Bronchial epithelial cell (primary cell): ENCODE data around the gene OSBPL5. TPM values are rescaled to one million over a fixed set of nuclear protein-coding genes. Genes with fewer than 3 reads are reported as not detected.

Experiments
- DNase-seq: peaks from one replicate; pipeline ENCODE4 v3.0.0-alpha.2; 2010; ENCODE audit warnings: low read depth
- FAIRE-seq: peaks from 2 replicates; lab custom pipeline; 2011; peaks lifted over from hg19 to GRCh38; lab: Jason Lieb, UNC
- H3K27me3 ChIP-seq: 2 replicates; pipeline ENCODE4 v1.5.1; 2011; ENCODE audit warnings: low read length; ENCODE audit not compliant: control insufficient read depth, insufficient read depth
- H3K36me3 ChIP-seq: 2 replicates; pipeline ENCODE4 v1.5.1; 2011; ENCODE audit warnings: low read length; ENCODE audit not compliant: control insufficient read depth, insufficient read depth
- H3K4me3 ChIP-seq: 2 replicates; pipeline ENCODE4 v1.5.1; 2011; ENCODE audit warnings: mild to moderate bottlenecking, low read depth, low read length, control low read depth
- total RNA-seq: library from RNA; depleted of rRNA; stranded (reverse); fragments of >200 nt; gene quantifications from 2 replicates; pipeline ENCODE4 v1.2.1, GENCODE V29; 2014
- TF ChIP-seq, protein P1 (sequence below): IDR thresholded peaks from 2 replicates; pipeline ENCODE4 v1.5.1; 2011; ENCODE audit warnings: mild to moderate bottlenecking, moderate library complexity, low read length, control low read depth, inconsistent platforms; ENCODE audit not compliant: insufficient read depth, severe bottlenecking

OSBPL5 gene
- total RNA-seq, 1 donor from 2014 or later, result 21.1 TPM

DNA sequence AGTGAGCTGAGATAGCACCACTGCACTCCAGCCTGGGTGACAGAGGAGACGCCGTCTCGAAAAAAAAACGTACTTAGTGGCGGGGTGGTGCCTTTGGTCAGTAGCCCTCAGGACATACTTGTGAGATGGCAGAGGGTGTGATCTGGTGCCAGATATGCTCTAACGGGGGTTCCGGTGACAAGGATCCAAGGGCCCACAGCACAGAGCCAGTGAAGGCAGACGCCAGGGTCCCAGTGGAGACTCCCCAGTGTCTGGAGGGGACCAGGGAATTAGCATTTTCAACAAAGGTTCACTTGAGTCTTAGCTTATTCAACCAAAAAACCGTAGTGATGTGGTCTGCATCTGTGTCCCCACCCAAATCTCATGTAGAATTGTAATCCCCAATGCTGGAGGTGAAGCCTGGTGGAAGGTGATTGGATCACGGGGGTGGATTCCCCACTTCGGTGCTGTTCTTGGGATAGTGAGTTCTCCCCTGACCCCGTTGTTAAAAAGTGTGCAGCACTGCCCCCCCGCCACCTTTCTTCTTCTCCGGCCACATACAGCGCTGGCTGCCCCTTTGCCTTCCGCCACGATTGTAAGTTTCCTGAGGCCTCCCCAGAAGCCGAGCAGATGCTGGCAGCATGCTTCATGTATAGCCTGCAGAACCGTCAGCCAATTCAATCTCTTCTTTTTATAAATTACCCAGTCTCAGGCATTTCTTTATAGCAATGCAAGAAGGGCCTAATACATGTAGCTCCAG is 26.6 kb upstream of the OSBPL5 start:
- FAIRE-seq (no peak), DNase-seq (no peak)
- TF ChIP-seq, protein P1, sequence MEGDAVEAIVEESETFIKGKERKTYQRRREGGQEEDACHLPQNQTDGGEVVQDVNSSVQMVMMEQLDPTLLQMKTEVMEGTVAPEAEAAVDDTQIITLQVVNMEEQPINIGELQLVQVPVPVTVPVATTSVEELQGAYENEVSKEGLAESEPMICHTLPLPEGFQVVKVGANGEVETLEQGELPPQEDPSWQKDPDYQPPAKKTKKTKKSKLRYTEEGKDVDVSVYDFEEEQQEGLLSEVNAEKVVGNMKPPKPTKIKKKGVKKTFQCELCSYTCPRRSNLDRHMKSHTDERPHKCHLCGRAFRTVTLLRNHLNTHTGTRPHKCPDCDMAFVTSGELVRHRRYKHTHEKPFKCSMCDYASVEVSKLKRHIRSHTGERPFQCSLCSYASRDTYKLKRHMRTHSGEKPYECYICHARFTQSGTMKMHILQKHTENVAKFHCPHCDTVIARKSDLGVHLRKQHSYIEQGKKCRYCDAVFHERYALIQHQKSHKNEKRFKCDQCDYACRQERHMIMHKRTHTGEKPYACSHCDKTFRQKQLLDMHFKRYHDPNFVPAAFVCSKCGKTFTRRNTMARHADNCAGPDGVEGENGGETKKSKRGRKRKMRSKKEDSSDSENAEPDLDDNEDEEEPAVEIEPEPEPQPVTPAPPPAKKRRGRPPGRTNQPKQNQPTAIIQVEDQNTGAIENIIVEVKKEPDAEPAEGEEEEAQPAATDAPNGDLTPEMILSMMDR, result no peak
- Histone ChIP-seq H3K27me3 (peaks cover 1% of the 10 kb centered on the region), H3K4me3 (no peak overlapping the region), H3K36me3 (no peaks in the 10 kb centered on the region)

DNA sequence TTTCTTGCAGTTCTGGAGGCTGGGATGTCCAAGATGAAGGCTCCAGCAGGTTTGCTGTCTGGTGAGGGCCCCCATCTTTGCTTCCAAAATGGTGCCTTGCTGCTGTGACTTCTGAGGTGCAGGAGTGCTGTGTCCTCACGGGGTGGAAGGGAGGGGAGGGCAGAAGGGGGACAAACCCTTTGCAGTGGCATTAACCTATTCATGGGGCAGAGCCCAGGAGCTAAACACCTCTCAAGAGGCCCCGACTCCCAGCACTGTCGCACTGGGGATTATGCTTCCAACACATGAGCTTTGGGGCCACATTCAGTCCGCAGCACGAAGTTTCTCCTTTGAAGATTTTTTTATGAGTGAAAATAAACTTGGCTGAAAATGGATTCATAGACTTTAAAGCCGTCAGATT is 25.5 kb upstream of the OSBPL5 start:
- TF ChIP-seq, protein P1, result no peak
- no peak overlapping the region for H3K4me3 ChIP-seq
- FAIRE-seq (no peak), DNase-seq (no peak)
- no peaks in the 10 kb centered on the region for H3K36me3 ChIP-seq
- peaks cover 1% of the 10 kb centered on the region for H3K27me3 ChIP-seq

DNA sequence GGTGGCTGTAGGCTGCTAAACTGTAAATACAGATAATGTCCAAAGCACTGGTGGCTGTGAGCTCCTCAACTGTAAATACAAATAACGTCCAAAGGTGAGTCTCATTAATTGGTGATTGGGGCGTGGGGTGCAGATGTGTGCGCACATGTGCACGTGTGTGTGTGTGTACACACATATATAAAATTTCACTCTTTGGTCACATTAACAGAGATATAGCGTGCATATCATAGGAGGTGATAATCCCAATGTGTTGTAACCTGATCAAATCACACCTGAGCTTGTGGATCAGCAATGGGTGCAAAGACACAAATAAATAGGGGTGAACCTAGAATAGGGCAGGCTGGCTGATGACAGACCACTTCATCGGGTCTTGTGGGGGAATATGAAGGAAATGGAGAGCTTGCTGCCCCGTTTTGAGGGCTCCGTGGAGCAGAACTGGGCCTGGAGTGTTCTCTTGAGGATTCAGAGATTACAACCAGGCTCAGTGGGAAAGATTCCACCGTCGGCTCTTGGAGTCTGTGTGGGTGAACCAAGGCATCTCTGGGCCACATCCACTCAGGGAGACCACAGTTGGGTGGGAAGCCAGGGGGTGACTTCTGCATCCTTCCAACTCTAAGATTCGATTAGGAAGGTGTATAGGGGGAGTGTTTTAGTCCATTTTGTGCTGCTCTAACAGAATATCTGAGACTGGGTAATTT is 24.9 kb upstream of the OSBPL5 start:
- FAIRE-seq (no peak), DNase-seq (no peak)
- Histone ChIP-seq H3K36me3 (no peaks in the 10 kb centered on the region), H3K27me3 (no peaks in the 10 kb centered on the region), H3K4me3 (no peak overlapping the region)
- TF ChIP-seq, protein P1, result no peak

DNA sequence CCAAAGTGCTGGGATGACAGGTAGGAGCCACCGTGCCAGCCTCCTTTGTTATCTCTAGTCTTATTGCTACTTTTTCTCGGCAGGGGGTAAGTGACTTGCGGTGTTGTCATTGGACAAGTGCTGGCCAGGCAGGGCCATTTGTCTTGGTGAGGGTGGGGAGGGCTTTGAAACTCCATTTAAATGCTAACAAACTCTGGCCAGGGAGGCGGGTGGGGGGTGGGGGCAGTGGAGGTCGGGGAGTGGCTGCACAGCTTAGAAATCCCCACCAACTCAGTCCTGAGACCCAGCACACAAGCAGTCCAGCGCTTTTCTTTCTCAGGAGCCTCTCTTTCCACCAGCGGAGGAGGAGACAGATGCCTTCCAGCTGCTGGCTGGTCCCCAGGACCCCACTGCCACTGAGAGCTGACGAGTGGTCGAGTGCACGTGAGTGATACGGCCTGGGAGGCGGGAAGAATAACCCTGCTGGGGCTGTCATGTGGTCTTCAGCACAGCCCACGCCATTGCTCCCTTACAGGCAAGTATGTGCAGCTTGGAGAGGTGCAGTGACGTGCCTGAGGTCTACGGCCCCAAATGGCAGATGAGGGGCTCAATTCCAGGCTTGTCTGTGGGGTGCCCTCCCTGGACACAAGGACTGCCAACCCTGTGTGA is 24.2 kb upstream of the OSBPL5 start:
- Histone ChIP-seq H3K36me3 (no peaks in the 10 kb centered on the region), H3K4me3 (no peak overlapping the region), H3K27me3 (no peaks in the 10 kb centered on the region)
- FAIRE-seq (no peak), DNase-seq (no peak)
- TF ChIP-seq, protein P1, result no peak

DNA sequence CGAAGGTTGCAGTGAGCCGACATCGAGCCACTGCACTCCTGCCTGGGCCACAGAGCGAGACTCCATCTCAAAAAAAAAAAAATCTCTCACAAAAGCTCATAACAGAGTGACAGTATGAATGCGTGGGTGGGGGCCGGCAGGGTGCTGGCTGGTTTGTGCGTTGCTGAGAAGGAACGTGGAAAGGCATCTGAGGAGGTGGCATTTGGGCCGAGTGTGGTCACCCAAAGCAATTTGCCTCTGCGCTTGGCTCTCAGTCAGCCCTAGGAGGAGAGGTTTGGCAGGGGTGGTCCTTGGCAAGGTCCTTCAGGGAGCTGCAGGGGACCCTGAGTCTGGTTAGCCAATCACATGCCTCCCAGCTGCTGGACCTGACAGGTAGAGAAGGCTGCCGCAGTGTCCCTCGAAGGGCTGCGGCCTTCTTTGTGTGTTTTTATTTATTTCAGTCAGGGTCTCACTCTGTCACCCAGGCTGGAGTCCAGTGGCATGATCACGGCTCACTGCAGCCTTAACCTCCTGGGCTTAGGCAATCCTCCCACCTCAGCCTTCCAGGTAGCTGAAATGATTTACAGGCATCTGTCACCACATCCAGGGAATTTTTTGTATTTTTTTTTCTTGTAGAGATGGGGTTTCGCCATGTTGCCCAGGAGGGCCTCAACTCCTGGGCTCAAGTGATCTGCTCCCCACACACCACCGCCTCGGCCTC is 23.5 kb upstream of the OSBPL5 start:
- no peak for DNase-seq
- no peak for FAIRE-seq
- Histone ChIP-seq H3K36me3 (no peaks in the 10 kb centered on the region), H3K27me3 (no peaks in the 10 kb centered on the region), H3K4me3 (no peak overlapping the region)
- TF ChIP-seq, protein P1, result no peak
